Astrocyte (in vitro differentiated cells and primary cell): ENCODE data around the gene UPF2.

Experiments
- EZH2 ChIP-seq: IDR thresholded peaks from 2 replicates; pipeline ENCODE4 v1.6.1; 2012; ENCODE audit warnings: mild to moderate bottlenecking, low read length, inconsistent platforms; ENCODE audit not compliant: insufficient read depth
- TF ChIP-seq, protein P1 (sequence below): IDR thresholded peaks from 2 replicates; pipeline ENCODE4 v1.5.1; 2011; ENCODE audit warnings: low read depth, mild to moderate bottlenecking, inconsistent platforms, low read length, moderate library complexity; ENCODE audit not compliant: insufficient read depth

DNA sequence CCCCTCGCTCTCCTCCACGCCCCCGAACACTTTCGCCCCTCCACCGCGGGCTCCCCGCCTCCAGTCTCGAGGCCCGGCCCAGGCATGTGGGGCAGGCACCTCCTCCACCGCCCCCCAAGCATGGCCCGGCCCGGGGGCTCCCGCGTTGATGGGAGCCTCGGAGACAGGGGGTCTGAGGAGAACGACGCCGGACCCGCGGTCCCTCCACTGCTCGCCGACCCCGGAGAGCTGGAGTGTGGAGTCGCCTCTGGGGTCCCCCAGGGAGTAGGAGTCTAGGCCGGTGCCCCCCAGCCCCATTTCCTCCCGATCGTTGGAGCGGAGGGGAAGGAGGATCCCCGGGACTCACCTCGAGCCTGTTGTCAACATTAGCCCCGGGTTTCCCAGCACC lies 206 bp downstream of the UPF2 start:
- TF ChIP-seq, protein P1, sequence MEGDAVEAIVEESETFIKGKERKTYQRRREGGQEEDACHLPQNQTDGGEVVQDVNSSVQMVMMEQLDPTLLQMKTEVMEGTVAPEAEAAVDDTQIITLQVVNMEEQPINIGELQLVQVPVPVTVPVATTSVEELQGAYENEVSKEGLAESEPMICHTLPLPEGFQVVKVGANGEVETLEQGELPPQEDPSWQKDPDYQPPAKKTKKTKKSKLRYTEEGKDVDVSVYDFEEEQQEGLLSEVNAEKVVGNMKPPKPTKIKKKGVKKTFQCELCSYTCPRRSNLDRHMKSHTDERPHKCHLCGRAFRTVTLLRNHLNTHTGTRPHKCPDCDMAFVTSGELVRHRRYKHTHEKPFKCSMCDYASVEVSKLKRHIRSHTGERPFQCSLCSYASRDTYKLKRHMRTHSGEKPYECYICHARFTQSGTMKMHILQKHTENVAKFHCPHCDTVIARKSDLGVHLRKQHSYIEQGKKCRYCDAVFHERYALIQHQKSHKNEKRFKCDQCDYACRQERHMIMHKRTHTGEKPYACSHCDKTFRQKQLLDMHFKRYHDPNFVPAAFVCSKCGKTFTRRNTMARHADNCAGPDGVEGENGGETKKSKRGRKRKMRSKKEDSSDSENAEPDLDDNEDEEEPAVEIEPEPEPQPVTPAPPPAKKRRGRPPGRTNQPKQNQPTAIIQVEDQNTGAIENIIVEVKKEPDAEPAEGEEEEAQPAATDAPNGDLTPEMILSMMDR = no peak
- no peak for TF ChIP-seq EZH2
